ENCODE measurements around the gene DNAJB11.
"Not testable (repeated sequence)": the region's sequence is repeated elsewhere in the genome, so short reads cannot be mapped to it uniquely, and the experiment has no call there.

DNA sequence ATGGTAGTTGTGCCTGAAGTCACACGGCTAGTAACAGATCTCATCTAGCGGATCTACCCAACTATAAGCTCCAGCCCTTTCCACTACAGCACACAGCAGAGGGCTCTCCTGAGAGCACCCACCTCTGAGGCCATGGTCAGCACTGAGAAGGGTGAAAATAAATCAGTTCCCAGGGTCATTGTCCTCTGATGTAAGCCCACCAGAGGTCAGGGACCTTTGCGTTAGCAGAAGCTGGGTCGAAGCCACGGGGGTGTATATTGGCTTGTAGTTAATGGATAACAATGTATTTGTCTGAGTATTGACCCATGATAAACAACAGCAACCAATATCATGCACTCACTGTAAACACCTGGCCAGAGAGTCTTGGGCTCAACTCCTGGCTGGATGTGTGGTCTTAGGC, 63.7 kb downstream of the DNAJB11 start:
- TF ChIP-seq, protein P1, sequence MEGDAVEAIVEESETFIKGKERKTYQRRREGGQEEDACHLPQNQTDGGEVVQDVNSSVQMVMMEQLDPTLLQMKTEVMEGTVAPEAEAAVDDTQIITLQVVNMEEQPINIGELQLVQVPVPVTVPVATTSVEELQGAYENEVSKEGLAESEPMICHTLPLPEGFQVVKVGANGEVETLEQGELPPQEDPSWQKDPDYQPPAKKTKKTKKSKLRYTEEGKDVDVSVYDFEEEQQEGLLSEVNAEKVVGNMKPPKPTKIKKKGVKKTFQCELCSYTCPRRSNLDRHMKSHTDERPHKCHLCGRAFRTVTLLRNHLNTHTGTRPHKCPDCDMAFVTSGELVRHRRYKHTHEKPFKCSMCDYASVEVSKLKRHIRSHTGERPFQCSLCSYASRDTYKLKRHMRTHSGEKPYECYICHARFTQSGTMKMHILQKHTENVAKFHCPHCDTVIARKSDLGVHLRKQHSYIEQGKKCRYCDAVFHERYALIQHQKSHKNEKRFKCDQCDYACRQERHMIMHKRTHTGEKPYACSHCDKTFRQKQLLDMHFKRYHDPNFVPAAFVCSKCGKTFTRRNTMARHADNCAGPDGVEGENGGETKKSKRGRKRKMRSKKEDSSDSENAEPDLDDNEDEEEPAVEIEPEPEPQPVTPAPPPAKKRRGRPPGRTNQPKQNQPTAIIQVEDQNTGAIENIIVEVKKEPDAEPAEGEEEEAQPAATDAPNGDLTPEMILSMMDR (IDR thresholded peaks at IDR 0.05), result not testable (repeated sequence)
- not testable (repeated sequence) for TF ChIP-seq POLR2AphosphoS5 (IDR thresholded peaks at IDR 0.05; ENCODE audit: low read depth, low read length); SIN3A (IDR thresholded peaks at IDR 0.05; ENCODE audit: borderline replicate concordance, insufficient read depth, low read depth, low read length)
- TF ChIP-seq, protein P2, sequence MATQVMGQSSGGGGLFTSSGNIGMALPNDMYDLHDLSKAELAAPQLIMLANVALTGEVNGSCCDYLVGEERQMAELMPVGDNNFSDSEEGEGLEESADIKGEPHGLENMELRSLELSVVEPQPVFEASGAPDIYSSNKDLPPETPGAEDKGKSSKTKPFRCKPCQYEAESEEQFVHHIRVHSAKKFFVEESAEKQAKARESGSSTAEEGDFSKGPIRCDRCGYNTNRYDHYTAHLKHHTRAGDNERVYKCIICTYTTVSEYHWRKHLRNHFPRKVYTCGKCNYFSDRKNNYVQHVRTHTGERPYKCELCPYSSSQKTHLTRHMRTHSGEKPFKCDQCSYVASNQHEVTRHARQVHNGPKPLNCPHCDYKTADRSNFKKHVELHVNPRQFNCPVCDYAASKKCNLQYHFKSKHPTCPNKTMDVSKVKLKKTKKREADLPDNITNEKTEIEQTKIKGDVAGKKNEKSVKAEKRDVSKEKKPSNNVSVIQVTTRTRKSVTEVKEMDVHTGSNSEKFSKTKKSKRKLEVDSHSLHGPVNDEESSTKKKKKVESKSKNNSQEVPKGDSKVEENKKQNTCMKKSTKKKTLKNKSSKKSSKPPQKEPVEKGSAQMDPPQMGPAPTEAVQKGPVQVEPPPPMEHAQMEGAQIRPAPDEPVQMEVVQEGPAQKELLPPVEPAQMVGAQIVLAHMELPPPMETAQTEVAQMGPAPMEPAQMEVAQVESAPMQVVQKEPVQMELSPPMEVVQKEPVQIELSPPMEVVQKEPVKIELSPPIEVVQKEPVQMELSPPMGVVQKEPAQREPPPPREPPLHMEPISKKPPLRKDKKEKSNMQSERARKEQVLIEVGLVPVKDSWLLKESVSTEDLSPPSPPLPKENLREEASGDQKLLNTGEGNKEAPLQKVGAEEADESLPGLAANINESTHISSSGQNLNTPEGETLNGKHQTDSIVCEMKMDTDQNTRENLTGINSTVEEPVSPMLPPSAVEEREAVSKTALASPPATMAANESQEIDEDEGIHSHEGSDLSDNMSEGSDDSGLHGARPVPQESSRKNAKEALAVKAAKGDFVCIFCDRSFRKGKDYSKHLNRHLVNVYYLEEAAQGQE (IDR thresholded peaks at IDR 0.05; ENCODE audit: insufficient read depth in 1 of 2, low read depth in 2 of 2, low read length in 1 of 2), result not testable (repeated sequence)
